Measurements from ENCODE around the gene RTP3.

RTP3 gene

DNA sequence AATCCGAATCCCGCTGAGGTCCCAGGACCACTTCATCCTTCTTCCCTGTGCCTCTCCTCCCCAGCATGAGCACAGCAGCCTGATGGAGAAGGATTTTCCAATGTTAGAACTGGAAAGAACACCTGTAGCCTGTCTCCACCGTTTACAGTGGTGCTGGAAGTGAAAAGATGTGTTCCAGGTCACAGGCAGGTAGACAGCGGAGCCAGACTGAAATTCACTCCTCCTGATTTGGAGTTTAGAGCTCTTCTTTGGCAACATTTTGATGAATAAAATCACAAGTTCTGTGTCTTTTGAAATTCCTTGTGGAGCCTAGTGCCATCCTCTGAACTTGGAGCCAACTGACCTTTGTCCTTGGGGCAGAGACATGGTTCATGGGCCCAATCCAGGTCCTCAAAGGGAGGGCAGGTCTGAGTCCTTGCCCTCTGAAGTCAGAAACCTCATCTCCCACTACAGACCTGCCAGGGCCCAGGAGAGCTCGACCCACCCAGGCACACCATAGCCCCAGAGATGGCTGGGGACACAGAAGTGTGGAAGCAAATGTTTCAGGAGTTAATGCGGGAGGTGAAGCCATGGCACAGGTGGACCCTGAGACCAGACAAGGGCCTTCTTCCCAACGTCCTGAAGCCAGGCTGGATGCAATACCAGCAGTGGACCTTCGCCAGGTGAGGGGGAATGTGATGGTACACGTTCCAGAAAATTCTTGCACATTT lies at the start of gene RTP3:
Gene RTP3, plus strand, starts transcription at position 421 of the 710 bp plus-strand sequence. Its CDS starts 87 bp downstream, at position 508.
- DNase-seq: no peak

DNA sequence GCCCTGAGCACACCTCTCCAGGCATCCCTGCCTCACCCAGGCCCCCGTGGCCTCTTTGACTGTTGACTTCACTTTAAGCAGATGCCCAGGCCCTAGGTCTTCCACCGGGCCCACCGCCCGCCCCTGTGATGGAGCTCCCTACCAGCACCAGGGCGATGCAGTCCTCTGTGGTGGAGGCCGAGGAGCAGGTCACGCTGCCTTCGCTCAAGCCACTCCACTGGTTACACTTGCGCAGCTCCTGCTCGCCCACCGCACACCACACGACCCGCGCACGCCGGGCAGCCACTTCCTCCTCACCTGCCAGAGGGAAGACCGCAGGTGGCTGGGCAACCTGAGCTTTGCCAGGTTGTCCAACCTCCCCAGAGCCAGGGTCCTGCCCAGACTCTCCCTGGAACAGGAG lies 49.1 kb upstream of the RTP3 start:
- DNase-seq: no peak

DNA sequence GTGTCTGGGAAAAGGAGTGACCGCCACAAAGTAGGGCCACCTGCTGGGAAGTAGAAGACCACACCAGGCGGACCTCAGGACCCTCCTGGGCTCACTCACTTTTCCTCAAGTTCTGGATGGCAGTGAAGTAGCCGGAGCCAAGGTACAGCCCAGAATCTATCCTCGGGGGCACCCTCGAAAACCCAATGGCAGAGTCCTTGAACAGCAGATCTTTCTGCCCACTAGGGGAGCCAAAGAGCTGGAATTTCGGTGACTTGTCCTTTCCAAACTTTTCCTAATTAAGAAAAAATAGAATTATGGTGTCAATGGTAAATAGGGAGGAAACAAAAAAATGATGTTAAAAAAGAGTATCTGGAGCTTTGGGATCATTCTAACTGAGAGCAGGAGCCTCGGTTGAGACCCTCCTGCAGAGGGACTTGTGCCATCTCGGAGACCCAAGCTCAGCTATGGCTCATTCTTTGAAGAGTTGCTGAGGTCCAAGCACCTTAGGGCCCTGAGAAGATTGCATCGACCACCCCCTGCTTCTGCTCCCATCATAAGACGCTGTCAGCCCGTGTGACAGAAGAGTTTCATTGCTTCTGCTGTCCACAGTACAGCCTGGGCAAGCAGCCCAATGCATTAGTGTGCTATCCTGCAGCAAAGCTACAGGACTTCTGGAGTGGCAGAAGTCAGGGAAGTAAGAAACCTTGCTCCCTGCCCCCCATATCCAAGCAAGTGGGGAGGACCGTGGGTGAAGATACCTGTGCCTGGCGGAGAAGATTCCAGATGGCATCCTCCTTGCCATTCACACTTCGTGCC lies 47.8 kb upstream of the RTP3 start:
- DNase-seq: no peak

DNA sequence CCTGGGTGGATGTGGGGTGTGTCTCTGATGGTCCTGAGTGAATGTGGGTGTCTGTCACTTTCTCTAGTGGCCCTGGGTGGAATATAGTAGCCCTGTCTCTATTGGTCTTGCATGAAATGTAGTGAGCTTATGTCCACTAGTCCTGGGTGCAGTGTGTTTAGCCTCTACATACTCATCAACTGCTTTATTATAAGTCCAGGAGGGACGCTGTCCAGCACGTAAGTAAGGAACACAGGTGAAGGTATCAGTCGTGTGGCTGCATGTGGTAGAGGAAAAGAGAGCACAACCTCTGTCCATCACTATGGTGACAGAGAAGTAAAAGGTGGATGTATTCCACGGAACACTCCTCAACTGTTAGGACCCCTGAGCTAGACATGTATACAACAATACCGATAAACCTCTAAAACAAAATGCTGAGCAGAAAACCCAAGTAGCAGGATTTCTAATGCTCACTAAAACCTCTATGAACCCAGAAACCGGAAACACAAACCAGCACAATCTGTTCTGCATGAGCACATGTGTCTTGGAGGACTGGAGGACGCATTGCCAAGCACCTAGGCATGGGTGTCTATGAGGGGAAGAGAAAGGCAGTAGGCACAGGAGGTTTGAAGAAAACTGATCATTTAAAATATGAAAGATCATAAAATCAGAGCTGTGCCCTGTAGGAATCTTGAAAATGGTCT lies 44.1 kb upstream of the RTP3 start:
- no peak for DNase-seq

- no peak for DNase-seq
These were observed 43.6 kb upstream of the RTP3 start for GRCh38 chr3:46454209-46454595.

DNA sequence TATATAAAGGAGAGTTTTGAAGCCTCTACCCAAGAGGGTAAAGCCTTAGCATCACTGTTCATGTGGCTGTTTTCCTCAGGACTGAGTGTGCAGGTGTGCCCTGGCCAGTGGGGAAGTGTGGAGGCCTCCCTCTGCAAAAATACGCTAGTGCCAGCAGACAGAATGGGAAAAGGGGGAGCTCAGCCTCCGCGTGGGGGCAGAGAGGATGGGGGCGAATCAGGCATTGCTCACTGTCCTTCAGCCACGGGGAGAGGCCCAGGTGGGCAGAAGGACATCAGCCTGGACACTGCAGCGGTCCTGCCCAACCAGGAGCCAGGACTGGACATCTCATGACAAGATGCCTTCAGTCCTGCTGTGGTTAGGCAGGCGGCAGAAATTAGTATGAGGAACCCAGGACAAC lies 43.2 kb upstream of the RTP3 start:
- DNase-seq: no peak

GRCh38 chr3:46455231-46456115 lies 42.3 kb upstream of the RTP3 start:
- DNase-seq: no peak

GRCh38 chr3:46456118-46456517 lies 41.7 kb upstream of the RTP3 start:
- DNase-seq: no peak

DNA sequence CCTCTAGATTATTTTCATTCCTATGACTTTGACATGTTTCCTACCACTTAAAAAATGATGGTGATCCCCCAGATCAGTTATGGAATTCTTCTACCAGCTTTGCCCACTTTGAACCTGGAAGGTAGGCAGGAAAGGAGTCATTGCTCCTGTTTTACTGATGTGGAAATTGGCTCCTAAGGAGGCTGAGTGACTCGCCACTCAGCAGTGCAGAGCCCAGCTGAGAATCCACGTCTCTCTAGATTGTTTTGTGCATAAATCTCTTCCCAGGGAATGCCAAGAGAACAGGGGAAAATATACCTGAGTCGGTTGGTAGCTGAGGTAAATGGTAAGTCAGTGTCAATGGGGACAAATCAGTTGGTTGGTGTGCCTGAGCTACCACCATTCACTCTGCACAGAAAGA lies 37.7 kb upstream of the RTP3 start:
- no peak for DNase-seq

DNA sequence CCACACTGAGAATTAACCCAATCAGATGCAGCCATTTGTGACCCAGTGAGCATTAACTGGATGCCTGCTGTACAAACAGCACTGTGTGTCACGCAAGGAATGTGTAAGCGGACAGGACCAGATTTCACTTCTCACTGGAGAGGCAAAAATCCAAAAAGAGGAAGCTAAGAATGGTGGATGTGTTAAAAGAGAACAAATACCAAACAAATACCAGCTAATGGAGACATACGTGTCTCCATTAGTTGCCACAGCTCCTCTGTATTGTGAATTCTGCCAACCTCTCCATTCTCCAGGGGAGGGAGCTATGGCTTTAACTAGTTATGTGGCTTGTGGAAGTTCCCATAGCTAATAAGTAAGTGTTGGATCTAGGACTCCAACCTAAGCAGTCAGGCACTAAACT lies 35.7 kb upstream of the RTP3 start:
- DNase-seq: peak in 1 of 3 experiments; percentile 1

- no peak for DNase-seq
These were observed 35.3 kb upstream of the RTP3 start for GRCh38 chr3:46462511-46462910.

GRCh38 chr3:46463120-46463867 lies 34.5 kb upstream of the RTP3 start:
- DNase-seq: no peak

DNA sequence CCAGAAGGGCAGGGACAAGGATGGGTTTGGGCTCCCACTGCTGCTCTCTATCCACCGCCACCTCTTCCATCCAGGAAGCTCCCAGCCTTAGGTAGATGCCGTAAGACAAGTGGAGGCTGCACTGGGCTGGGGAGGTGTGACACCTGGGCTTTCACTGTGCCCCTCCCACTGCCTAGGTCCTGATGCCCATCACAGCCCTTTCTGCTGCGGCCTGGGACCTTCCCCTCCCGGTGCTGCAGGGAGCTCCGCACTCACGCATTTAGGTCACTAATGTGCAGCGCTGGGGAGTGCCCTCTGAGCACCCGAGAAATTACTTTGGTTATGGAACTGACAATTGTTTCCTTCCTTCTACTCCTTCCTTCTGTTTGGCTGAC lies 33.9 kb upstream of the RTP3 start:
- DNase-seq: no peak

DNA sequence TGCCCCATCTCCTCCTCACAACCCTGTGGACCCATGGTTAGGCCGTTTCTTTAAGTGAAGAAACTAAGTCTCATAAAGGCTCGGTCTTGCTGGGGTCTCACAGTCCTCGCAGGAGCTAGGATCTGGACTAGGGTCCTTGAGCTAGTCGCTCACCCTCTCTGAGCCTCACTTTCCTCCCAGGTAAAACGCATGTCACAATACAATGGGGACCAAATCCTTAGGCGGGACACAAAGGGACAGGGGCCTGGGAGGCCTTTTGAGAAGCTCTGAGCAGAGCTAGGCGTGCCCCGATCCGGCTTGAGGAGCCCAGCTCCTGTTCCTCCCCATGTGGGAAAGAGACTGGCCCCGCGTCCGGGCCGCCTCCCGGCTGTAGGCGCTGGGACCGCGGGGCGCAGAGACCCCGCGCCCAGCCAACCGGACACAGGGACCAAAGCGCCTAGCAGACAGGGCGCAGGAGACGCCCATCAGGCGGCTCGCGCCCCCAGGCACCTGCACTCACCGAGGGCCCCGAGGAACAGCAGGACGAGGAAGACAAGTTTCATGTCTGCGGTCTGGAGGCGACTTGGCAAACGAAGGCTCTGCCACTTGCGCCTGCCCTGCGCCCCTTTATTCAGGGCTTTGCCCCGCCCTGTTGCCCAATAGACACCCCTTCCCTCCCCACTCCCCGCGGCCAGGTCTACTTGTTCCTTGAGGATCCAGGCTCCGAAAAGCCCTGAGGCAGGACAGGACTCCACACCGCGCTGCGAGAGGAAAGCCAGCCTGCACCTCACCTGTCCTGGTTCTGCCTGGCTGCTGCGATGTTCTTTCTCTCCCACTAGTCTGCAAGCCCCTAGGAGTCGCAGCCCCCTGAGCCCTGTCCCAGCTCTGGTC lies 33.2 kb upstream of the RTP3 start, which contains the start of gene LTF:
Gene LTF, minus strand, starts transcription at position 580 of the 870 bp plus-strand sequence. Its CDS starts 38 bp downstream, at position 542.
- DNase-seq: no peak

GRCh38 chr3:46465196-46465520 lies 32.6 kb upstream of the RTP3 start:
- no peak for DNase-seq

GRCh38 chr3:46466273-46466672 lies 31.5 kb upstream of the RTP3 start:
- DNase-seq: no peak

DNA sequence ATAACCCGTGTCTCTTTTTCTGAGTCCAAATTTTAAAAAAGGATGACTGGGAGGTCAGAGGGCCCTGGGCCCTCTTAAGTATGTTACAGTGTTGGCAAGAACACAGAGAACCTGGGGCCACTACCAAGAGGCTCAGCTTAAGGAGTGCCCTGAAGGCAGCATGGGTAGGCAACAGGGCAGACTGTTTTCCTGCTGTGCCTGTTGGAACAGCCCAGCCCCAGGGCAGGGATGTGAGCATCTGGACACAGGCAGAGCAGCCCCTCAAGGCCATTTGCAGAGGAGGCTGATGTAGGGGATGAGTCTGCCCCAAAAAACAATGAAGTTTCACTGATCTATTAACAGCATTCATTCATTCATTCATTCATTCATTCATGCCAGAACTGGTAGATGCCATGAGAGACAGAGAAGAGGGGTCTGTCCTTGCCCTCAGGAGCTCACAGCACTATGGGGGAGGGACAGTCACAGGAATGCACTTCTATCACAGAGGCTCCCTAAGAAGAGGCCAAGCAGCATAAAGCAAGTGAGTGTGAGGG lies 30.8 kb upstream of the RTP3 start:
- no peak for DNase-seq

DNA sequence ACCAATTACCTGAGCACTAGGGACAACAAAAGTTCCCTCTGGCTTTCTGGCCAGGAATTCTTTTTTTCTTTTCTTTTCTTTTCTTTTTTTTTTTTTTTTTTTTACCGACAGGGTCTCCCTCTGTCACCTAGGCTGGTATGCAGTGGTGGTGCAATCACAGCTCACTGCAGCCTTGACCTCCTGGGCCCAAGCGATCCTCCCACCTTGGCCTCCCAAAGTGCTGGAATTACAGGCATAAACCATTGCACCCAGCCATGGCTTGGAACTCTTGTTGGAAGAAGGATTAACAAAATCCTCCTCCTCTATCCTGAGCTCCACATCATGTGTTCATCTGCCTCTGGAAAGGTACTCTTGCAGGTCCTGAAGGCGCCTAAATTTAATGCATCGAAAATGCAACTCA lies 30.2 kb upstream of the RTP3 start:
- DNase-seq: no peak

- DNase-seq: no peak
These were observed 28.8 kb upstream of the RTP3 start for GRCh38 chr3:46468753-46469600.
